Measurements from ENCODE around the gene MEAK7.

The MEAK7 gene

GRCh38 chr16:84465154-84465553 is 39.3 kb downstream of the MEAK7 start:
- no peak for DNase-seq (ENCODE audit: low spot score)

DNA sequence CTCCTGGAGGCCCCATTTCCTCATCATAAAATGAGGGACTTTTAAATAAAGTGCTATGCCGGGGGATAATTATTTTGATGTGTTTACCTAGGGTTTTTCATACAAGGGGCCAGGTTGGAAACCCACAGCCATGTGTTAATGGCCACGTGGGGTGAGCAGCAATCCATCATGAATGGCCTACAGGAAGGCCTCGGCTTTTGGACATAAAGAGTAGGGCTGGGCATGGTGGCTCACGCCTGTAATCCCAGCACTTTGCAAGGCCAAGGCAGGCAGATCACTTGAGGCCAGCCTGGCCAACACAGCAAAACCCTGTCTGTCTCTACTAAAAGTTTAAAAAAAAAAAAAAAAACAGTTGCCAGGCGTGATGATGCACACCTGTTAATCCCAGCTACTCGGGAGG is 40.3 kb downstream of the MEAK7 start:
- no peak for DNase-seq (ENCODE audit: low spot score)

DNA sequence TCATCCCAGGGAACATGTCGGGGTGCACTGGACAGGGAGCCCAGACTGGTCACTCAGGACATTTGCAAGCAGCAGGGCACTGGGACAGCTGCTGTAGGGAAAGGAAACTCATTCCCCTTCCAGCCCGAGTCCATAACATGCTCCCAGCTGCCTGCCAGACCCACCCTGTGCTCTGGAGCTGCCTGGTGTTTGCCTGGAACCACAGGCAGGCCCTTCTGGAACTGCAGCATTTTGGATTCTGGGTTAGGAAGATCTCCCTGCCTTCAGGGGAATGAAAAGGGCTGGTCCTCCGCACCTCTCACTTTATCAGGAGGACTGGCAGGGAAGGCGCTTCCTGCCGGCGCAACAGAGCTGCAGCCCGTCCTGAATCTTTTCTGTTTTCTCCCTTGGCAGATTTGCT is 41.2 kb downstream of the MEAK7 start:
- DNase-seq (ENCODE audit: low spot score) = no peak

DNA sequence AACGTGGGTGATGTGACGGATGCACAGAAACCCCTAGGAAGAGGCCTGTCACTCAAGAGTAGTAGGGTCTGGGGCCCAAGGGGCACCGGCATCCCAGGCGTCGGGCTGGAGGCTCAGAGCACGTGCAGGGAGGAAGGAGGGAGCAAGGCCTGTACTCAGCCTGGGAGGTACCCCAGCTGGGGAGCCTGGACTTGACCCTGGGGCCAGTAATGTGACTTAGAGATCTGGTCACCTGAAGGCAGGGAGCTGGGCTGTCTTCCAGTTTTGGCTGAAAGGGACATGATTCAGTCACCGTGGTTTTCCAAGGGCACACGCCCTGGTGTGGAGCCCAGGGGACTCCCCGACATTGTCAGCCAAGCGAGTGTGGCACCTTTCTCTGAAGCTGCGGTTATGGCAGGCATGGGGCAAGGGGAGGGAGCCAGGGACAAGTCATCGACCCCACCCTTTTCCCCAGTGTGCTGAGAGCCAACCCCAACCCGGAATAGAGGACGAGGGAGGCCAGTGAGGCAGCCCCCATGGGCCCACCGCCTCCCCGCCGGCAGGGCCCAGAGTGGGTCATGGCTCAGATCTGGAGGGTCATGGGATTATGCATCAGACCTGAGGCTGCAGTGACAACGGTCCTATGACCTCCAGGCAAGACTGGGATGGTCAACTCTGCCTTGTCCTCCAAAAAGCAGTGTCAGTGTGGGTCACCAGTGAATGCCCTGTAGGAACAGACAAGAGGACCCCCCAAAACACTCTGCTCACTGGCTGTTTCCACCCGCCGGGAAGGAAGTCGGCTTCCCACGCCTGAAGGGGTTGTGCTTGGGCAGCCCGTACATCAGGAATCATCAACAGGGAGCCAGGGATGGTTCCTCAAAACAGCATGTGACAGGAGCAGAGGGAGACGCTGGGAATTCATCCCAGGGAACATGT is 41.9 kb downstream of the MEAK7 start:
- no peak for DNase-seq (ENCODE audit: low spot score)

DNA sequence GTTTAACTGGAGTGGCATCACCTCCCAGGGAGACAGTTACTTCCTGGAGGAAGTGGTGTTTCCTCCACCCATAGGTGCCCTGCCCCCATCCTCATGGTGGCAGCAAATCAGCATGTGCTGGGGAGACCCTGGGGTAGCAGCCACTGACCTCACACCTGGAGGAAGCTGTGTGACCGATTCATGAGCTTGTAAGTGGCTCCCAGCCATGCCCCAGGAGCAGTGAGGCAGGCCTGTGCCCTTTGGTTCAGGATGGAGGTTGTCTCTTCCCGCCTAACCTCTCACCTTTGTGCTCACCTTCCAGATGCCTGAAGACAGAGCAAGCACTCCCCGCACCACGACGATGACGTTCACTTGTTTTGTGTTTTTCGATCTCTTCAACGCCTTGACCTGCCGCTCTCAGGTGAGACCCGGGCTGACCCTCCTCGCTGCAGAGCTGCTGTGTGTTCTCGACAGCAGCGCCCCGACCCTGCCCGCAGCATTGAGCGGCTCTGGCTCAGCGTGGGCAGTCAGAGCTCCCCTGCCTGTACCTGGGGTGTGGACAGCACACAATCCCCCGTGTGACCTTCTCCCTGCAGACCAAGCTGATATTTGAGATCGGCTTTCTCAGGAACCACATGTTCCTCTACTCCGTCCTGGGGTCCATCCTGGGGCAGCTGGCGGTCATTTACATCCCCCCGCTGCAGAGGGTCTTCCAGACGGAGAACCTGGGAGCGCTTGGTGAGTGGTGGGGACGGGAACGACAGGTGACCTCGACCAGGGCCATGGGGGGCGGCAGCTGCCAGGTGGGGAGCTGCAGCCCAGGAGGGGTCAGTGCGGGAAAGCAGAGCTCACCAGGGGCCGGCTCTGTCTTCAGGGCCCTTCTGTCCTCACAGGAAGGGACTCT is 42.8 kb downstream of the MEAK7 start:
- no peak for DNase-seq (ENCODE audit: low spot score)

- no peak for DNase-seq (ENCODE audit: low spot score)
These were observed 43.4 kb downstream of the MEAK7 start for GRCh38 chr16:84461029-84461412.

- DNase-seq (ENCODE audit: low spot score) = no peak
These were observed 43.9 kb downstream of the MEAK7 start for GRCh38 chr16:84460406-84461028.

DNA sequence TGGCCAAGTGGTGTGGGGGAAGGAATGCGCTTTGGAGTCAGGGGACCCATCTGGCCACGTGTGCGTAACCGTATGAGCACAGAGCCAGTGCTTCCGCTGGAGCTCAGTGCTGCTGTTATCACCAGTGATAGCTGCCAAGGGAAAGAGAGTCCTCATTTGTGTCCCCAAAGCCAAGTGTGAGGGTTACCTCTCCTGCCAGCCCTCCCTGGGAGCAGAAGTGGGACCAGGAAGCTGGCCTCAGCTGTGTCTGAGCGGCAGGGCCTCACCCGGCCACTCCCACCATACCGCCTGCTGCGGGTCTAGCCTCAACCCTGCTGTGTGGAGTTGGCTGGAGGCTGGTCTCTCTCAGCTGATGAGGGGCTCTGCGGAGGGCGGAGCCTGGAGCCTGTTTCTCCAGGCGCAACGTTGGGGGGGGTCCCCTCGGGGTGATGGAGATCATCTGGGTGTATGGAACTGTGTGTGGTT is 44.5 kb downstream of the MEAK7 start:
- no peak for DNase-seq (ENCODE audit: low spot score)

GRCh38 chr16:84459533-84459894 is 44.9 kb downstream of the MEAK7 start:
- DNase-seq (ENCODE audit: low spot score) = no peak

GRCh38 chr16:84458606-84459532 is 45.6 kb downstream of the MEAK7 start:
- no peak for DNase-seq (ENCODE audit: low spot score)

DNA sequence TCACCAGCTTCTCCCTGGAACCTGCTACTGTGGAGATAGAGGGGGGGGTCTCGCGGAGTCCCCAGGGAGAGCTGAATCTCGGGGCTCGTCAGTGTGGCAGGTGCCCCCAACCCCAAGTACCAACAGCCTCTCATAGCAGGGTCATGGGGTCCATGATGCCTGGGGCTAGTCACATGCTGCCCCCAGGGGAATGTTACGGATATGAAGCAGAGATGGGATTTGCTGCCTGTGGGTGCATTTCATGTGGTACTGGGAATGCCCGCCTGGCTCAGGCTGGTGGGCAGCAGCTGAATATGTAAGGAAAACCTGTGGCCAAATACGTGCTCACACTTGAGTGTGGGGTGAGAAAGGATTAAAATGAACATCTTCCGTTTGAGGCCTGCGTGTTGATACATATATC is 49.4 kb downstream of the MEAK7 start:
- DNase-seq (ENCODE audit: low spot score) = no peak

All from AG08395 (cell line).